ENCODE measurements around the gene AVEN. TPM values are rescaled to one million over a fixed set of nuclear protein-coding genes. Genes with fewer than 3 reads are reported as not detected.

Gene AVEN
- total and polyA plus RNA-seq, 2 of the 8 experiments (the other 6 are each of a cell fraction or from before 2014, with no cell fraction given): 5.5 to 17.0 TPM

DNA sequence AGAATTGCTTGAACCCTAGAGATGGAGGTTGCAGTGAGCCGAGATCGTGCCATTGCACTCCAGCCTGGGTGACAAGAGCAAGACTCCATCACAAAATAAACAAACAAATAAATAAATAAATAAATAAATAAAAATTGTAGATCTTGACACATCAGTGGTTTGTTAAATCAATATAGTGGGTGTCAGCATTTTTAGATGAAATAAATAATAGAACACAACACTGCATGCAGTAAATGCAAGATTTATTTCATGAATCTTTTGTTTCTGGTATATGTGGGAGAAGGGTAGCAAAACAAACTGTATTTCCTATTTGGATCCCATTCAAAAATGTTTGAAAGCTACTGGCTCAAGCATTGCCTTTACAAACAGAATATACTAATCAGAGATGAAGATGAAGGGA is 106.3 kb downstream of the AVEN start:
- 100% methylated on average over 2 of the region's 2 CpGs; no CpG with 5 or more reads in 1 of the 2 experiments for WGBS, 2 experiments (ENCODE audit: extremely low coverage in 1 of 2, insufficient coverage in 1 of 2, insufficient read length in 1 of 2, insufficient replicate concordance in 2 of 2, low coverage in 1 of 2, low lambda C conversion rate in 2 of 2, missing lambda C conversion rate in 1 of 2)
- TF ChIP-seq, protein P1, sequence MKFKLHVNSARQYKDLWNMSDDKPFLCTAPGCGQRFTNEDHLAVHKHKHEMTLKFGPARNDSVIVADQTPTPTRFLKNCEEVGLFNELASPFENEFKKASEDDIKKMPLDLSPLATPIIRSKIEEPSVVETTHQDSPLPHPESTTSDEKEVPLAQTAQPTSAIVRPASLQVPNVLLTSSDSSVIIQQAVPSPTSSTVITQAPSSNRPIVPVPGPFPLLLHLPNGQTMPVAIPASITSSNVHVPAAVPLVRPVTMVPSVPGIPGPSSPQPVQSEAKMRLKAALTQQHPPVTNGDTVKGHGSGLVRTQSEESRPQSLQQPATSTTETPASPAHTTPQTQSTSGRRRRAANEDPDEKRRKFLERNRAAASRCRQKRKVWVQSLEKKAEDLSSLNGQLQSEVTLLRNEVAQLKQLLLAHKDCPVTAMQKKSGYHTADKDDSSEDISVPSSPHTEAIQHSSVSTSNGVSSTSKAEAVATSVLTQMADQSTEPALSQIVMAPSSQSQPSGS (IDR thresholded peaks at IDR 0.05; ENCODE audit: low read length): no peak
- TF ChIP-seq, protein P2, sequence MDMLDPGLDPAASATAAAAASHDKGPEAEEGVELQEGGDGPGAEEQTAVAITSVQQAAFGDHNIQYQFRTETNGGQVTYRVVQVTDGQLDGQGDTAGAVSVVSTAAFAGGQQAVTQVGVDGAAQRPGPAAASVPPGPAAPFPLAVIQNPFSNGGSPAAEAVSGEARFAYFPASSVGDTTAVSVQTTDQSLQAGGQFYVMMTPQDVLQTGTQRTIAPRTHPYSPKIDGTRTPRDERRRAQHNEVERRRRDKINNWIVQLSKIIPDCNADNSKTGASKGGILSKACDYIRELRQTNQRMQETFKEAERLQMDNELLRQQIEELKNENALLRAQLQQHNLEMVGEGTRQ (IDR thresholded peaks at IDR 0.05; ENCODE audit: low read length): no peak
- no peak for TF ChIP-seq CHD1 (IDR thresholded peaks at IDR 0.05; ENCODE audit: low read depth, low read length)
- no peak for TF ChIP-seq RNF2 (IDR thresholded peaks at IDR 0.05; ENCODE audit: borderline replicate concordance, low read depth, low read length, missing control alignments, poor library complexity, severe bottlenecking)
- no peak for TF ChIP-seq TEAD4 (IDR thresholded peaks at IDR 0.05; ENCODE audit: low read depth, low read length)
- Histone ChIP-seq H3K79me1 (ENCODE audit: low read depth, low read length) (no peaks in the 10 kb centered on the region), H2AK5ac (ENCODE audit: low read depth, low read length) (no peak overlapping the region), H3K36me3 (ENCODE audit: control insufficient read depth in 2 of 4, insufficient read depth in 4 of 4, low read length in 3 of 4) (no peaks in the 10 kb centered on the region), H3K27me3 (replicated peaks in 1 of 4; ENCODE audit: control insufficient read depth in 3 of 4, extremely low read depth in 1 of 4, insufficient read depth in 3 of 4, low read length in 3 of 4) (no peaks in the 10 kb centered on the region), H4K5ac (ENCODE audit: insufficient read length, low read depth, low read length) (no peak overlapping the region), H3K4me3 (ENCODE audit: extremely low read depth in 1 of 4, insufficient read depth in 2 of 4, low read depth in 3 of 4, low read length in 4 of 4) (no peak overlapping the region), H2AFZ (ENCODE audit: low read length) (no peak overlapping the region), H3K4me1 (replicated peaks in 1 of 4; ENCODE audit: control insufficient read depth in 3 of 4, insufficient read depth in 4 of 4, low read length in 3 of 4) (no peaks in the 10 kb centered on the region; a peak in 1 of 7 replicates), H3K4ac (replicated peaks; ENCODE audit: insufficient read length, low read depth, low read length) (no peak overlapping the region), H3K23ac (ENCODE audit: insufficient read length) (no peak overlapping the region), H2BK20ac (ENCODE audit: low read length) (no peak overlapping the region), H4K20me1 (replicated peaks in 1 of 2; ENCODE audit: control insufficient read depth in 1 of 2, insufficient read depth in 2 of 2, low read length in 2 of 2) (no peaks in the 10 kb centered on the region), H3K56ac (replicated peaks; ENCODE audit: insufficient read length, low read depth, low read length) (no peak overlapping the region), H3K18ac (ENCODE audit: extremely low read depth, low read length) (no peak overlapping the region), H3K9me3 (ENCODE audit: insufficient read depth in 2 of 2, low read depth in 1 of 2, low read length in 1 of 2) (no peaks in the 10 kb centered on the region), H3K27ac (ENCODE audit: low read depth, low read length) (no peak overlapping the region), H3K79me2 (ENCODE audit: control insufficient read depth in 1 of 2, insufficient read depth in 2 of 2, low read length in 2 of 2) (no peaks in the 10 kb centered on the region), H2BK12ac (ENCODE audit: low read depth, low read length) (no peak overlapping the region), H2BK15ac (ENCODE audit: low read length) (no peak overlapping the region), H3K23me2 (ENCODE audit: low read depth, low read length) (no peaks in the 10 kb centered on the region; the same call in 1 of the 2 replicates), H3K14ac (ENCODE audit: insufficient read length) (no peak overlapping the region), H2BK120ac (replicated peaks; ENCODE audit: low read depth, low read length) (no peak overlapping the region), H2BK5ac (ENCODE audit: low read depth, low read length) (no peak overlapping the region), H4K91ac (replicated peaks; ENCODE audit: insufficient read length, low read length) (no peak overlapping the region), H4K8ac (ENCODE audit: extremely low read depth, insufficient read depth, low read length) (no peak overlapping the region), H3K4me2 (ENCODE audit: insufficient read depth in 1 of 2, low read depth in 2 of 2, low read length in 2 of 2) (no peak overlapping the region), H3K9ac (replicated peaks in 1 of 4; ENCODE audit: extremely low read depth in 1 of 4, low read depth in 3 of 4, low read length in 3 of 4) (no peak overlapping the region)
- ChIA-PET CTCF (ENCODE audit: partially characterized antibody) (interaction anchor here (0.8 kb wide), 1 partner anchor 9 kb away, joined by 6 read pairs; no protein-coding TSS in a partner anchor), POLR2A (ENCODE audit: partially characterized antibody) (no interaction called here)
- DNase-seq (ENCODE audit: low read depth in 1 of 2, low spot score in 2 of 2) (no peak), FAIRE-seq (no peak)

All from H1 (cell line).